ENCODE data around the gene APP.

GRCh38 chr21:25964015-25964414, 206.6 kb downstream of the APP start:
- TF ChIP-seq EP300 (IDR thresholded peaks at IDR 0.05; ENCODE audit: low read depth) (no peak), CTCF (IDR thresholded peaks at IDR 0.05) (no peak), POLR2AphosphoS5 (IDR thresholded peaks at IDR 0.05) (peak in 1 of 3 donors; percentile 19)
